ENCODE results near the gene IGFALS.

The IGFALS gene

DNA sequence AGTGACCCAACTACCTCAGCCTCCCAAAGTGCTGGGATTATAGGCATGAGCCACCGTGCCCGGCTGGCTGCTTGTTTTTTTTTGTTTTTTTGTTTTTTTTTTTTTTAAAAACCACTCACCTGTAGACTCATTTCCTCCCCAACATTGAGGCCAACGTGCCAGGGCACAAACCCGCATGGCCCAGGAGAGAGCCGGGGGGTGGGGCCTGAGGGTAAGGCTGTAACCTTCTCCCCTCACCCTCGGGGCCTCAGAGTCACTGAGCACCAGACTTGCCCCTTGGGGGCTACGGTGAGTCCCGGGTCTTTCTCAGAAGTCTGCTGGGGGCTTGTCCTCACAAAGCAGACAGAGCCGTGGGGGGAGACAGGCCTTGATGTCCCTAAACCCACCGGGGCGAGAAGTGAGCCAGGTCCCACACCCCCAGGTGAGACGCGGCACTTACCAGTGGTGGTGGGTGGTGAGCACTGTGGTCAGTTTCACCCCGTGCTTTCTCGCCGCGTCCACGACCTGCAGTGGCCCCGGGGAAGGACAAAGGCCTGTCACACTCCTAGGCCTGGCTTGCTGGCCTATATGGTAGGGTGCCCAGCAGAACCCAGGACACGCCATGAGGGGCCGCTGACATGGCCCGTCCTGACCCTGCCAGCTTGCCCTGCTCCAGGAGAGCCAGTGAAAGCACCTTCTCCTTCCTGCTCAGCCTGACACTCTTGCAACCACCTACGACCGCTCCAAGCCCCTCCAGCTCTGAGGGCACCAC, 28.5 kb upstream of the IGFALS start:
- H3K4me3 ChIP-seq (ENCODE audit: low read depth, low read length), result no peak overlapping the region
- TF ChIP-seq, protein P1, sequence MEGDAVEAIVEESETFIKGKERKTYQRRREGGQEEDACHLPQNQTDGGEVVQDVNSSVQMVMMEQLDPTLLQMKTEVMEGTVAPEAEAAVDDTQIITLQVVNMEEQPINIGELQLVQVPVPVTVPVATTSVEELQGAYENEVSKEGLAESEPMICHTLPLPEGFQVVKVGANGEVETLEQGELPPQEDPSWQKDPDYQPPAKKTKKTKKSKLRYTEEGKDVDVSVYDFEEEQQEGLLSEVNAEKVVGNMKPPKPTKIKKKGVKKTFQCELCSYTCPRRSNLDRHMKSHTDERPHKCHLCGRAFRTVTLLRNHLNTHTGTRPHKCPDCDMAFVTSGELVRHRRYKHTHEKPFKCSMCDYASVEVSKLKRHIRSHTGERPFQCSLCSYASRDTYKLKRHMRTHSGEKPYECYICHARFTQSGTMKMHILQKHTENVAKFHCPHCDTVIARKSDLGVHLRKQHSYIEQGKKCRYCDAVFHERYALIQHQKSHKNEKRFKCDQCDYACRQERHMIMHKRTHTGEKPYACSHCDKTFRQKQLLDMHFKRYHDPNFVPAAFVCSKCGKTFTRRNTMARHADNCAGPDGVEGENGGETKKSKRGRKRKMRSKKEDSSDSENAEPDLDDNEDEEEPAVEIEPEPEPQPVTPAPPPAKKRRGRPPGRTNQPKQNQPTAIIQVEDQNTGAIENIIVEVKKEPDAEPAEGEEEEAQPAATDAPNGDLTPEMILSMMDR (IDR thresholded peaks at IDR 0.05; ENCODE audit: low read depth, low read length), result no peak

DNA sequence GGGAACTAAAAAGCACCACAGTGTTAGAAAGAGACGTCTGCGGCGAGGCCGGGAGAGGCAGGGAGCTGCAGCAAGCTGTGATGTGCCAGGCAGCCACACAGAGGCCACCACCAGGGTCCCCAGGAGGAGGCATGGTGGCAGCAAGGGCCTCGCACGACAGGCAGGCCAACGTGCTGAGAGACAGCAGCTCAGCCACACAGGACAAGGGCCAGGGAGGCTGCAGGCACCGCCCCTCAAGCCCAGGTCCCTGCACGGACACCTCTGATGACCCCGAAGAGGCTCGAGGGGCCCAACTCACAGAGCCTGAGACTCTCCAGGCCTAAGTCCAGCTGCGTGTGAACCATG, 27.4 kb upstream of the IGFALS start:
- TF ChIP-seq, protein P1 (IDR thresholded peaks at IDR 0.05; ENCODE audit: low read depth, low read length), result no peak
- H3K4me3 ChIP-seq (ENCODE audit: low read depth, low read length), result no peak overlapping the region

DNA sequence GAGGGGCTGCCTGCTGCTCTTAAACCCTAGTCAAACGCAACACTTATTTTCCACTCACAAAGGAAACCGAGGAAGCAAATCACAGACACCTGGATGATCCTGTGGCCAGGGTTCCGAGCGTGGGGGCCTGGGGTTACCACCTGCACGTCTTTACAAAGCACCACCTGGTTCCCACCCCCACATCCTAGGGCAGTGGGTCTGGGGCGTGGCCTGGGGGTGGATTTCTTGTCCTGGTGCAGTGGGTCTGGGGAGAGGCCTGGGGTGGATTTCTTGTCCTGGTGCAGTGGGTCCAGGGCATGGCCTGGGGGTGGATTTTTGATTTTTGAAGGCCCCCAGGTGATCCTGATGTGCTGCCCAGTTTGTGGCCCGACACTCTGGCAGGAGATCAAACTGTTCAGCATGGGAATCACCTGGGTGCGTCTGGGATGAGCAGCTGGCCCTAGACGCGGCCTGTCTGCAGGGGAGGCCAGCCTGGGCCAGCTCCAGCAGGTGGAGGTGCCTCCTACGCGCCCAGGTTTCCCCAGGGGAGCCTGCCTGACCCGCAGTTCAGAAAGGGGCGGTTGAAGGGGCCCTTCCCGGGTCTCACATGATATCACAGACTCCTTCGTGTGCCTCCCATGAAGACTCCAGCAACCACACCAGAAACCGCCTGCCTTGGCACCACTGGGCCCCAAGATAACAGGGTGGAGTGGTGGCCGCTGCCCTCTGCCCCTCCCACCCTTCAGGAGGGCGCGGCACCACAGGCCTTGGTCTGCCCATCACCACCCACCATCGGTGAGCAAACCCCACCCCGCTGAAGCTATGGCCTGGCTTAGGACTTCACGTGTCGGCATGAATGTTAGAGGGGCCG, 26.8 kb upstream of the IGFALS start:
- TF ChIP-seq, protein P1 (IDR thresholded peaks at IDR 0.05; ENCODE audit: low read depth, low read length), result no peak
- no peak overlapping the region for H3K4me3 ChIP-seq (ENCODE audit: low read depth, low read length)

DNA sequence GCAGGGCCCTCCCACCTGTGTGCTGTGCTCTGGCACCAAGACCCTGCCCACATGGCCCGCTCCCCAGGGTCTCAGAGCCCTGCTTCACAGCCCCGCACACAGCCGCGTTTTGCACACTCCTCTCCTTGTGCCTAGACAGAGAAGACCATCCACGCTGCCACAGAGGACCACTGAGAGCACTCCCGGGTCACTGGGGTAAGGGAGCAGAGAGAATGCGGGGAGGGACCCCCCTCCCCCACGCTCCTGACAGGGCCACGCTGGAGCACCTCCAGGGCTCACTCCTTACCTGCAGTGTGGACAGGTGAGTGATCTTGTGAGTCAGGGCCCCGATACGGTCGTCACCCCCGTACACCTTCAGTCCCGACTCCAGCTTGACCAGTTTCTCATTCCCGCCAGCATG, 26.1 kb upstream of the IGFALS start:
- TF ChIP-seq, protein P1 (IDR thresholded peaks at IDR 0.05; ENCODE audit: low read depth, low read length), result no peak
- H3K4me3 ChIP-seq (ENCODE audit: low read depth, low read length), result no peak overlapping the region

DNA sequence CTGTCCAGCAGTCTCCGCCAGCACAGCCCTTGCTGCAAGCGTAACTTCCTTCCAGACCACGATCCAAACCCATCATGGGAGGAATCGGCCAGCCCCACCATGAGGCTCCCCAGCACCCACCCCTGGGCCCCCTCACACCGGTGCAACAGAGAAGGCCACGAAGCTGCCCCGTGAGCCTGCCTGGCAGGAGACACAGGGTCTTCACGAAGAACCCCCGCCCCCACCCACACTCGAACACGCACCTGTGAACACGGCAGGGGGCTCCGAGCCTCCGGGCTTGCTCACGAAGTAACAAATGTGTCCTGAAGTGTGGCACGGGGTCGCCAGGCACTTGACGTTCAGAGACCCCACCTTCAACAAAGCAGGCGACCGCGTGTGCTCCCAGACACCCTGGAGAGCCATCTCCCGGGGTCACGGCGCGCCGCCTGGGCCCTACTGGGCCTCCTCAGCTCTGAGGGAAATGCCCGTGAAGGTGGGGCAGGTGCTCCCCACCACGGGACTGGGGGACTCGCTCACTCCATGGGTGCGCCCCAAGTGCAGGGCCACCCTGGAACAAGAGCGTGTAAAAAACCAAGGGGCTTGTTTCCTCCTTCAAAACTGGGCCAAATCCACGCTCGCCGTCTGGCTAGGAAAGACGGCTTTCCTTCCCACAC, 25.5 kb upstream of the IGFALS start:
- H3K4me3 ChIP-seq (ENCODE audit: low read depth, low read length), result no peak overlapping the region
- TF ChIP-seq, protein P1 (IDR thresholded peaks at IDR 0.05; ENCODE audit: low read depth, low read length), result no peak

DNA sequence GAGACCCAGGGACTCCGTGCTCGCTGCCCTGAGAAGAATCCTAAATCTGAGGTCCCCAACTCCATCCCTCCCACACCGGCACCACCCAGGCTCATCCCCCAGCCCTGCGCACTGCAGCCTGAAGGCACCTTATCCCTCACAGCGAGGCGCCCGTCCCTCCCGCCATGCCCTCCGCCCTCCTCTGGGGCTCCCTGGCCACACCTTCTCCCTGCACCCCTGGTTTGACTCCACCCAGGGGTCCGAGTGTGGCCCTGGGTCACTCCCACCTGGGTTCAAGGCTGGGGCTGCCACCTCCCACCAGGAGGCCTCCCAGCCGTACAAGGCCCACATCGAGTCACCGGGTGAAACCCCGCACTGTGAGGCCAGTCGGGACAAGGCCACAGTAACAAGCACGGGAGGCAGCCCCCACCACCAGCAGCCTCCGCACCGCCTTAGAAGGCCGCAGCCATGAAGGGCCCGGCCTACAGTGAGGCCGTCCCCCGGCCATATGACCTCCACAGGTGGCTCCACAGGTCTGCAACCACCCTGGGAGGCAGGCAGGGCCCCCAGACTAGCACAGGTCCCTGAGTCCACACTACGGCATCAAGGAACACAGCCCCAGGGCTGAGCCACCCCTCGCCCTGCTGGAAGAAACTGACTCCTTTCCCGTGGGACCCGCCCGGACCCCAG, 24.8 kb upstream of the IGFALS start:
- no peak overlapping the region for H3K4me3 ChIP-seq (ENCODE audit: low read depth, low read length)
- TF ChIP-seq, protein P1 (IDR thresholded peaks at IDR 0.05; ENCODE audit: low read depth, low read length), result no peak
